K562 (cell line): ENCODE results near the gene HOXB4. TPM values are rescaled to one million over a fixed set of nuclear protein-coding genes. Genes with fewer than 3 reads are reported as not detected.
A peak's percentile ranks its signal among the peaks of the same experiment; 100 is the strongest.

ENCODE experiments used
- ARID2 ChIP-seq: fragments of 450-650 bp; IDR thresholded peaks from 2 replicates; pipeline ENCODE4 v1.6.1; 2017; ENCODE audit warnings: antibody characterized with exemption, mild to moderate bottlenecking
- FOSL1 ChIP-seq: fragments of 200-800 bp; sonication (Bioruptor generic); conservative IDR thresholded peaks from 2 replicates; pipeline ENCODE4 v1.6.1; 2016; ENCODE audit warnings: missing genetic modification characterization, missing compliant biosample characterization
- GTF2E2 ChIP-seq: fragments of 200-800 bp; sonication (Bioruptor generic); IDR thresholded peaks from 2 replicates; pipeline ENCODE4 v1.6.1; 2016; ENCODE audit warnings: missing genetic modification characterization, missing compliant biosample characterization
- HOXB6 ChIP-seq: fragments of 250-450 bp; sonication (Bioruptor Pico); IDR thresholded peaks from 2 replicates; pipeline ENCODE4 v1.5.1; 2022; ENCODE audit warnings: mild to moderate bottlenecking, borderline replicate concordance
- JUN ChIP-seq, 2 experiments: sonication (generic) in 1 of 2; formaldehyde crosslinking in 1 of 2; IDR thresholded peaks; 2 replicates each; pipeline versions ENCODE4 v1.6.1 to v1.8.0; 2012 to 2022; ENCODE audit warnings: borderline replicate concordance in 2 of 2, mild to moderate bottlenecking in 2 of 2, improper control_type of control experiment in 1 of 2, low read depth in 1 of 2, low read length in 1 of 2, missing genetic modification reagents in 1 of 2
- MLX ChIP-seq, 2 experiments: fragments of 450-650 bp in 1 of 2; sonication (generic) in 1 of 2; formaldehyde crosslinking; conservative IDR thresholded peaks; 2 replicates each; pipeline versions ENCODE4 v1.4.0 to v1.8.1; 2020 to 2022; ENCODE audit warnings: mild to moderate bottlenecking in 1 of 2, missing genetic modification reagents in 1 of 2
- NFE2L1 ChIP-seq: fragments of 450-650 bp; IDR thresholded peaks from 2 replicates; pipeline ENCODE4 v1.6.1; 2016; ENCODE audit warnings: missing genetic modification characterization, low read depth, mild to moderate bottlenecking, missing compliant biosample characterization, moderate library complexity, borderline replicate concordance
- NFRKB ChIP-seq: fragments of 450-650 bp; IDR thresholded peaks from 2 replicates; pipeline ENCODE4 v1.6.1; 2016; ENCODE audit warnings: low read depth
- POLR3G ChIP-seq: IDR thresholded peaks from 2 replicates; pipeline ENCODE4 v1.6.1; 2011; ENCODE audit not compliant: insufficient read length, insufficient replicate concordance; ENCODE audit errors: extremely low read depth
- TCFL5 ChIP-seq: fragments of 250-450 bp; sonication (Bioruptor Pico); conservative IDR thresholded peaks from 2 replicates; pipeline ENCODE4 v1.6.1; 2021; ENCODE audit warnings: mild to moderate bottlenecking, moderate library complexity, matching md5 sums
- ZBTB1 ChIP-seq: sonication (generic); formaldehyde crosslinking; IDR thresholded peaks from 2 replicates; pipeline ENCODE4 v1.8.1; 2023; ENCODE audit warnings: missing genetic modification reagents, low read depth, mild to moderate bottlenecking, borderline replicate concordance
- ZBTB9 ChIP-seq: fragments of 450-650 bp; formaldehyde crosslinking; IDR thresholded peaks from 2 replicates; pipeline ENCODE4 v1.4.0; 2020; ENCODE audit warnings: mild to moderate bottlenecking, moderate library complexity
- ZNF197 ChIP-seq: fragments of 200-800 bp; sonication (Bioruptor generic); IDR thresholded peaks from 2 replicates; pipeline ENCODE4 v1.6.1; 2016; ENCODE audit warnings: low read depth, missing genetic modification characterization, missing compliant biosample characterization
- polyA plus RNA-seq, 8 experiments: library from polyadenylated mRNA; depleted of rRNA in 4 of 8; stranded (reverse) in 5 of 8; unstranded in 3 of 8; fragments of >200 nt; fragmentation: Nextera tagmentation in 2 of 8; fragmentation: Illumina TruSeq in 1 of 8; extraction: Ambion mirVana in 2 of 8; extraction: Trizol in 1 of 8; gene quantifications; 2 replicates each; pipeline versions ENCODE4 v1.2.1 to v1.2.3, GENCODE V29; 2011 to 2014; ENCODE audit warnings: inconsistent platforms in 1 of 8, missing spikeins in 1 of 8
- total RNA-seq, 7 experiments: library from RNA; depleted of rRNA in 6 of 7; stranded (reverse); fragments of >200 nt in 6 of 7; fragmentation: Illumina TruSeq in 2 of 7; extraction: Trizol in 2 of 7; gene quantifications; 2 replicates each; pipeline versions ENCODE4 v1.2.1 to v1.2.3, GENCODE V29; 2011 to 2021; ENCODE audit warnings: low replicate concordance in 1 of 7
- TF ChIP-seq, protein P1 (sequence below): fragments of 250-450 bp; sonication (Bioruptor Pico); IDR thresholded peaks from 2 replicates; pipeline ENCODE4 v1.5.0; 2021; ENCODE audit warnings: mild to moderate bottlenecking, borderline replicate concordance
- TF ChIP-seq, protein P2 (sequence below): fragments of 450-650 bp; IDR thresholded peaks from 2 replicates; pipeline ENCODE4 v1.6.1; 2016; ENCODE audit warnings: mild to moderate bottlenecking
- TF ChIP-seq, protein P3 (sequence below): fragments of 200-800 bp; sonication (Bioruptor generic); IDR thresholded peaks from 2 replicates; pipeline ENCODE4 v1.6.1; 2017; ENCODE audit warnings: missing genetic modification characterization, missing compliant biosample characterization

Gene HOXB4
- total and polyA plus RNA-seq, 9 of the 15 experiments (the other 6 are each of a cell fraction or from before 2014, with no cell fraction given) = 1.6 to 34.9 (median 14.9) TPM

DNA sequence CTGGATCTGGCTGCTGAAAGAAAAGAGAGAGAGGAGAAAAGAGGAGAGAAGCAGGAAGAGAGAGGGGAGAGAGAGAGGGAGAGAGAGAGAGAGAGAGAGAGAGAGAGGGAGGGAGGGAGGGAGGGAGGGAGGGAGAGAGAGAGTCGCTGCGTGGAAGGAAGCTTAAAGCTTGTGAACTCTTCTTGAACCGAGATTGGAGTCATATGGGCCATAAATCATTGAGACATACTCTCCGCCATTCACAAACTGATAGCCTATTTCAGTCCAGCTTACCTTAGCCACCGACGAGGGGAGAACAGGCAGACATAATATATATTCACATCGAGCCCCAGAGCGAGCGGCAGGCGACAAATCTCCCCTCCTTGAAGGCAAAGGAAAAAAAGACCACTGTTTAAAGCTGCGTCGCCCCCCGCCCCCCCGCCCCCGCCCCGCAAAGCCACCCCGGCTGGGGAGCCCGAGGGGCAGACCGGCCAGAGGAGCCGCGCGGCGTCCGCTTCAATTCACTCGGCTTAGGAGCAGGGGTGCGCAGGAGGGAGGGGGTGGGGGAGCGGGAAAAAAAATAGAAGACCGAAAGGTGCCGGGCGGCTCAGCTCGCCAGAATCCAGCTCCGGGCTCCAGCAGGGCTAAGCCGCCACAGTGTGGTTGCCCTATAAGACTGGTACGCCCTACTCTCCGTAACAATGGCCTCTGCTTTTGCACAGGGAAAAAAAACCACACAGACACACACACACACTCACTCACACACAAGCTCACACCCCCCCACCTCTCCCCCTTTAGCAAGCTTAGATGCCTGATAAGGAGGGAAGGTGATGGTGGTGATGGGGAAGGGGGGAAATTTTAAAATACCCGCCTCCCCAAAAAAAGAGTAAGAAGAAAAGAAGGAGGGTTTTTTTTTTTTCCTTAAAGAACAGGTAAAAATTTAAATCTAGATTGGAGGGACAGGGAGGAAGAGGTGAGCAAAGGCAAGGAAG lies 22.6 kb downstream of the HOXB4 start (continued):
- TF ChIP-seq, protein P1, sequence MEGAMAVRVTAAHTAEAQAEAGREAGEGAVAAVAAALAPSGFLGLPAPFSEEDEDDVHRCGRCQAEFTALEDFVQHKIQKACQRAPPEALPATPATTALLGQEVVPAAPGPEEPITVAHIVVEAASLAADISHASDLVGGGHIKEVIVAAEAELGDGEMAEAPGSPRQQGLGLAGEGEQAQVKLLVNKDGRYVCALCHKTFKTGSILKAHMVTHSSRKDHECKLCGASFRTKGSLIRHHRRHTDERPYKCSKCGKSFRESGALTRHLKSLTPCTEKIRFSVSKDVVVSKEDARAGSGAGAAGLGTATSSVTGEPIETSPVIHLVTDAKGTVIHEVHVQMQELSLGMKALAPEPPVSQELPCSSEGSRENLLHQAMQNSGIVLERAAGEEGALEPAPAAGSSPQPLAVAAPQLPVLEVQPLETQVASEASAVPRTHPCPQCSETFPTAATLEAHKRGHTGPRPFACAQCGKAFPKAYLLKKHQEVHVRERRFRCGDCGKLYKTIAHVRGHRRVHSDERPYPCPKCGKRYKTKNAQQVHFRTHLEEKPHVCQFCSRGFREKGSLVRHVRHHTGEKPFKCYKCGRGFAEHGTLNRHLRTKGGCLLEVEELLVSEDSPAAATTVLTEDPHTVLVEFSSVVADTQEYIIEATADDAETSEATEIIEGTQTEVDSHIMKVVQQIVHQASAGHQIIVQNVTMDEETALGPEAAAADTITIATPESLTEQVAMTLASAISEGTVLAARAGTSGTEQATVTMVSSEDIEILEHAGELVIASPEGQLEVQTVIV (CRISPR knock-in tag) = no peak
- TF ChIP-seq, protein P2, sequence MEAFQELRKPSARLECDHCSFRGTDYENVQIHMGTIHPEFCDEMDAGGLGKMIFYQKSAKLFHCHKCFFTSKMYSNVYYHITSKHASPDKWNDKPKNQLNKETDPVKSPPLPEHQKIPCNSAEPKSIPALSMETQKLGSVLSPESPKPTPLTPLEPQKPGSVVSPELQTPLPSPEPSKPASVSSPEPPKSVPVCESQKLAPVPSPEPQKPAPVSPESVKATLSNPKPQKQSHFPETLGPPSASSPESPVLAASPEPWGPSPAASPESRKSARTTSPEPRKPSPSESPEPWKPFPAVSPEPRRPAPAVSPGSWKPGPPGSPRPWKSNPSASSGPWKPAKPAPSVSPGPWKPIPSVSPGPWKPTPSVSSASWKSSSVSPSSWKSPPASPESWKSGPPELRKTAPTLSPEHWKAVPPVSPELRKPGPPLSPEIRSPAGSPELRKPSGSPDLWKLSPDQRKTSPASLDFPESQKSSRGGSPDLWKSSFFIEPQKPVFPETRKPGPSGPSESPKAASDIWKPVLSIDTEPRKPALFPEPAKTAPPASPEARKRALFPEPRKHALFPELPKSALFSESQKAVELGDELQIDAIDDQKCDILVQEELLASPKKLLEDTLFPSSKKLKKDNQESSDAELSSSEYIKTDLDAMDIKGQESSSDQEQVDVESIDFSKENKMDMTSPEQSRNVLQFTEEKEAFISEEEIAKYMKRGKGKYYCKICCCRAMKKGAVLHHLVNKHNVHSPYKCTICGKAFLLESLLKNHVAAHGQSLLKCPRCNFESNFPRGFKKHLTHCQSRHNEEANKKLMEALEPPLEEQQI = no peak
- TF ChIP-seq ZBTB1 (CRISPR knock-in tag) (no peak), JUN (IDR thresholded peaks at IDR 0.05; ENCODE audit: borderline replicate concordance, low read depth, low read length) (no peak), JUN (CRISPR knock-in tag; IDR thresholded peaks at IDR 0.05; ENCODE audit: borderline replicate concordance) (no peak), ZNF197 (CRISPR knock-in tag) (no peak), NFE2L1 (no peak), HOXB6 (CRISPR knock-in tag) (no peak), TCFL5 (CRISPR knock-in tag) (no peak), ZBTB9 (no peak), NFRKB (peak; percentile 41), GTF2E2 (0 out of 2 replicates have a peak, but pooled peaks have one; percentile 39), POLR3G (no peak), FOSL1 (tag) (peak; percentile 49; the same call in 1 of the 2 replicates), ARID2 (0 out of 2 replicates have a peak, but pooled peaks have one; percentile 30), MLX (CRISPR knock-in tag; conservative IDR thresholded peaks at IDR 0.05) (no peak)
- TF ChIP-seq, protein P3, sequence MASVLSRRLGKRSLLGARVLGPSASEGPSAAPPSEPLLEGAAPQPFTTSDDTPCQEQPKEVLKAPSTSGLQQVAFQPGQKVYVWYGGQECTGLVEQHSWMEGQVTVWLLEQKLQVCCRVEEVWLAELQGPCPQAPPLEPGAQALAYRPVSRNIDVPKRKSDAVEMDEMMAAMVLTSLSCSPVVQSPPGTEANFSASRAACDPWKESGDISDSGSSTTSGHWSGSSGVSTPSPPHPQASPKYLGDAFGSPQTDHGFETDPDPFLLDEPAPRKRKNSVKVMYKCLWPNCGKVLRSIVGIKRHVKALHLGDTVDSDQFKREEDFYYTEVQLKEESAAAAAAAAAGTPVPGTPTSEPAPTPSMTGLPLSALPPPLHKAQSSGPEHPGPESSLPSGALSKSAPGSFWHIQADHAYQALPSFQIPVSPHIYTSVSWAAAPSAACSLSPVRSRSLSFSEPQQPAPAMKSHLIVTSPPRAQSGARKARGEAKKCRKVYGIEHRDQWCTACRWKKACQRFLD = peak; percentile 89
